HepG2 (cell line): Measurements from ENCODE around the gene ERF. TPM values are rescaled to one million over a fixed set of nuclear protein-coding genes. Genes with fewer than 3 reads are reported as not detected.

Source experiments
- FOSL2 ChIP-seq: sonication (generic); formaldehyde crosslinking; IDR thresholded peaks from 2 replicates; pipeline ENCODE4 v1.4.0; 2020; ENCODE audit warnings: missing genetic modification reagents
- GABPB1 ChIP-seq: IDR thresholded peaks from 2 replicates; pipeline ENCODE4 v1.6.1; 2016; ENCODE audit warnings: mild to moderate bottlenecking, missing genetic modification reagents, moderate library complexity, missing compliant biosample characterization
- GATA4 ChIP-seq: sonication (generic); IDR thresholded peaks from 2 replicates; pipeline ENCODE4 v1.6.1; 2016; ENCODE audit warnings: antibody characterized with exemption, low read depth, borderline replicate concordance
- PATZ1 ChIP-seq: sonication (generic); formaldehyde crosslinking; IDR thresholded peaks from 2 replicates; pipeline ENCODE4 v1.4.0; 2020; ENCODE audit warnings: missing genetic modification reagents
- SNRNP70 ChIP-seq: fragments of 200-400 bp; formaldehyde crosslinking; IDR thresholded peaks from 2 replicates; pipeline ENCODE4 v1.6.1; 2017; ENCODE audit warnings: mild to moderate bottlenecking, low read depth, low read length, moderate library complexity
- SP4 ChIP-seq: sonication (generic); formaldehyde crosslinking; IDR thresholded peaks from 2 replicates; pipeline ENCODE4 v1.8.1; 2023; ENCODE audit warnings: mild to moderate bottlenecking, missing genetic modification reagents
- ZBTB7A ChIP-seq: sonication (generic); formaldehyde crosslinking; IDR thresholded peaks from 2 replicates; pipeline ENCODE4 v1.8.0; 2022; ENCODE audit warnings: mild to moderate bottlenecking, missing genetic modification reagents
- ZNF556 ChIP-seq: sonication (generic); formaldehyde crosslinking; IDR thresholded peaks from 2 replicates; pipeline ENCODE4 v1.4.0; 2020; ENCODE audit warnings: mild to moderate bottlenecking, missing genetic modification reagents, borderline replicate concordance
- ZNF710 ChIP-seq: sonication (generic); formaldehyde crosslinking; IDR thresholded peaks from 2 replicates; pipeline ENCODE4 v1.5.0; 2020; ENCODE audit warnings: mild to moderate bottlenecking, missing genetic modification reagents, borderline replicate concordance
- ZZZ3 ChIP-seq: sonication (generic); formaldehyde crosslinking; IDR thresholded peaks from 2 replicates; pipeline ENCODE4 v1.4.0; 2020; ENCODE audit warnings: missing genetic modification reagents, mild to moderate bottlenecking, borderline replicate concordance
- polyA plus RNA-seq, 8 experiments: library from polyadenylated mRNA; depleted of rRNA in 3 of 8; stranded (reverse) in 7 of 8; unstranded in 1 of 8; fragments of >200 nt; fragmentation: Illumina TruSeq in 4 of 8; extraction: Trizol in 4 of 8; gene quantifications; 2 replicates each; pipeline versions ENCODE4 v1.2.1 to v1.2.3, GENCODE V29; 2011 to 2016; ENCODE audit warnings: low read depth in 4 of 8, missing spikeins in 1 of 8, mixed read lengths in 1 of 8; ENCODE audit not compliant: insufficient read depth in 1 of 8
- total RNA-seq, 5 experiments: library from RNA; depleted of rRNA; stranded (reverse); fragments of >200 nt; fragmentation: Illumina TruSeq; extraction: Trizol; gene quantifications; 2 replicates each; pipeline ENCODE4 v1.2.3, GENCODE V29; 2016; ENCODE audit warnings: low read depth in 1 of 5
- TF ChIP-seq, protein P1 (sequence below): sonication (generic); formaldehyde crosslinking; IDR thresholded peaks from 2 replicates; pipeline ENCODE4 v1.5.1; 2020; ENCODE audit warnings: mild to moderate bottlenecking, missing genetic modification reagents, moderate library complexity
- TF ChIP-seq, protein P2 (sequence below): sonication (generic); formaldehyde crosslinking; IDR thresholded peaks from 2 replicates; pipeline ENCODE4 v1.4.0; 2020; ENCODE audit warnings: missing genetic modification reagents, borderline replicate concordance
- TF ChIP-seq, protein P3 (sequence below): sonication (generic); IDR thresholded peaks from 2 replicates; pipeline ENCODE4 v1.6.1; 2016; ENCODE audit warnings: low read depth, borderline replicate concordance

ERF gene
- total and polyA plus RNA-seq, 2 of the 13 experiments (the other 11 are each of a cell fraction or from before 2014, with no cell fraction given): 67.1 to 69.9 TPM

DNA sequence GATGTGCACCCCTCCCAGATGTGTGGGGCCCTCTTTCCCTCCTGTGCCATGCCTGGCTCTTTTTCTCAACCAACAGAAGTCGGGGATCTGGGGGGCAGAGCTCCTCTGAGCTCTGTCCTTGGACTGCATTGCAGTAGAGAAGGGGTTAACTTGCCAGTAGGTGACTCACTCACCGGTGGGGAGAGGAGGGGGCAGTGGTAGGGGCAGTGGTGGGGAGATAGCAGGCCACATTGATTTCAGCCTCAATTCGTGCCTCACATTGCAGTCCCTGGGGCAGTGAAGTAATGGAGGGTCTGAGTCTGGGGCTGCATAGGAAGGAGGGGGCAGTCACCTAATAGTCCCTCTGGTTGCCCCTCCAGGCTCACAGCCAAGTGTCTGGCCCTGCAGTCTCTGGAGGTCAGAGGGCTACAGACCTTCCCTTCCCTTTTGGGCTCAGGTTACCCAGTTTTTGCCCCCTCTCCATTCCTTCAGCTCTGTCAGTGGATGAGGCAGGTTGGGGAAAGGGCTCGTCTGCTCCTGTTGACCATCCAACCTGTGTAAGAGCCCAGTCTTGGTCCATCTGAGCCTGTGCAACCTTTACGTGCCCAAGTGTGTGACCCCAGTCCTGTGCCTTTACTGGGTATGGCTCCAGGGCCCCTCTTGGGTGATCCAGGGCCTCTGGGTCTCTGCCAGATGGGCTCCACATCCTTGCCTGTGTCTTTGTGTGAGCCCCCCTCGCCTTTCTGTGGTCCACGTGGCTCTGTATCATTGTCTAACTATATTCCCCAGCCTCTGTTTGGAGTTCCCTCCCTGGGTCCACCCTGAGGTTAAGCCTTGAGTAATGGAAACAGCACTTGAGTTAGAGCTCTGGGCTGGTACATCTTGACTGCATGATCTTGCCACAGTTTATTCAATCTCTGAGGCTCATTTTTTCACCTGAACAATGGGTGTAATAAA is 27.2 kb upstream of the ERF start (continued):
- TF ChIP-seq, protein P1, sequence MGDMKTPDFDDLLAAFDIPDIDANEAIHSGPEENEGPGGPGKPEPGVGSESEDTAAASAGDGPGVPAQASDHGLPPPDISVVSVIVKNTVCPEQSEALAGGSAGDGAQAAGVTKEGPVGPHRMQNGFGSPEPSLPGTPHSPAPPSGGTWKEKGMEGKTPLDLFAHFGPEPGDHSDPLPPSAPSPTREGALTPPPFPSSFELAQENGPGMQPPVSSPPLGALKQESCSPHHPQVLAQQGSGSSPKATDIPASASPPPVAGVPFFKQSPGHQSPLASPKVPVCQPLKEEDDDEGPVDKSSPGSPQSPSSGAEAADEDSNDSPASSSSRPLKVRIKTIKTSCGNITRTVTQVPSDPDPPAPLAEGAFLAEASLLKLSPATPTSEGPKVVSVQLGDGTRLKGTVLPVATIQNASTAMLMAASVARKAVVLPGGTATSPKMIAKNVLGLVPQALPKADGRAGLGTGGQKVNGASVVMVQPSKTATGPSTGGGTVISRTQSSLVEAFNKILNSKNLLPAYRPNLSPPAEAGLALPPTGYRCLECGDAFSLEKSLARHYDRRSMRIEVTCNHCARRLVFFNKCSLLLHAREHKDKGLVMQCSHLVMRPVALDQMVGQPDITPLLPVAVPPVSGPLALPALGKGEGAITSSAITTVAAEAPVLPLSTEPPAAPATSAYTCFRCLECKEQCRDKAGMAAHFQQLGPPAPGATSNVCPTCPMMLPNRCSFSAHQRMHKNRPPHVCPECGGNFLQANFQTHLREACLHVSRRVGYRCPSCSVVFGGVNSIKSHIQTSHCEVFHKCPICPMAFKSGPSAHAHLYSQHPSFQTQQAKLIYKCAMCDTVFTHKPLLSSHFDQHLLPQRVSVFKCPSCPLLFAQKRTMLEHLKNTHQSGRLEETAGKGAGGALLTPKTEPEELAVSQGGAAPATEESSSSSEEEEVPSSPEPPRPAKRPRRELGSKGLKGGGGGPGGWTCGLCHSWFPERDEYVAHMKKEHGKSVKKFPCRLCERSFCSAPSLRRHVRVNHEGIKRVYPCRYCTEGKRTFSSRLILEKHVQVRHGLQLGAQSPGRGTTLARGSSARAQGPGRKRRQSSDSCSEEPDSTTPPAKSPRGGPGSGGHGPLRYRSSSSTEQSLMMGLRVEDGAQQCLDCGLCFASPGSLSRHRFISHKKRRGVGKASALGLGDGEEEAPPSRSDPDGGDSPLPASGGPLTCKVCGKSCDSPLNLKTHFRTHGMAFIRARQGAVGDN (CRISPR knock-in tag): peak; percentile 8
- peak; percentile 31; the same call in 1 of the 2 replicates for TF ChIP-seq SP4 (CRISPR knock-in tag)
- peak; percentile 79; the same call in 1 of the 2 replicates for TF ChIP-seq ZNF710 (CRISPR knock-in tag)
- TF ChIP-seq, protein P2, sequence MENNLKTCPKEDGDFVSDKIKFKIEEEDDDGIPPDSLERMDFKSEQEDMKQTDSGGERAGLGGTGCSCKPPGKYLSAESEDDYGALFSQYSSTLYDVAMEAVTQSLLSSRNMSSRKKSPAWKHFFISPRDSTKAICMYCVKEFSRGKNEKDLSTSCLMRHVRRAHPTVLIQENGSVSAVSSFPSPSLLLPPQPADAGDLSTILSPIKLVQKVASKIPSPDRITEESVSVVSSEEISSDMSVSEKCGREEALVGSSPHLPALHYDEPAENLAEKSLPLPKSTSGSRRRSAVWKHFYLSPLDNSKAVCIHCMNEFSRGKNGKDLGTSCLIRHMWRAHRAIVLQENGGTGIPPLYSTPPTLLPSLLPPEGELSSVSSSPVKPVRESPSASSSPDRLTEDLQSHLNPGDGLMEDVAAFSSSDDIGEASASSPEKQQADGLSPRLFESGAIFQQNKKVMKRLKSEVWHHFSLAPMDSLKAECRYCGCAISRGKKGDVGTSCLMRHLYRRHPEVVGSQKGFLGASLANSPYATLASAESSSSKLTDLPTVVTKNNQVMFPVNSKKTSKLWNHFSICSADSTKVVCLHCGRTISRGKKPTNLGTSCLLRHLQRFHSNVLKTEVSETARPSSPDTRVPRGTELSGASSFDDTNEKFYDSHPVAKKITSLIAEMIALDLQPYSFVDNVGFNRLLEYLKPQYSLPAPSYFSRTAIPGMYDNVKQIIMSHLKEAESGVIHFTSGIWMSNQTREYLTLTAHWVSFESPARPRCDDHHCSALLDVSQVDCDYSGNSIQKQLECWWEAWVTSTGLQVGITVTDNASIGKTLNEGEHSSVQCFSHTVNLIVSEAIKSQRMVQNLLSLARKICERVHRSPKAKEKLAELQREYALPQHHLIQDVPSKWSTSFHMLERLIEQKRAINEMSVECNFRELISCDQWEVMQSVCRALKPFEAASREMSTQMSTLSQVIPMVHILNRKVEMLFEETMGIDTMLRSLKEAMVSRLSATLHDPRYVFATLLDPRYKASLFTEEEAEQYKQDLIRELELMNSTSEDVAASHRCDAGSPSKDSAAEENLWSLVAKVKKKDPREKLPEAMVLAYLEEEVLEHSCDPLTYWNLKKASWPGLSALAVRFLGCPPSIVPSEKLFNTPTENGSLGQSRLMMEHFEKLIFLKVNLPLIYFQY: no peak
- no peak for TF ChIP-seq SNRNP70
- TF ChIP-seq ZZZ3 (CRISPR knock-in tag): peak; percentile 40; the same call in 1 of the 2 replicates
- TF ChIP-seq GATA4: 0 out of 2 replicates have a peak, but pooled peaks have one; percentile 13
- peak; percentile 81; the same call in 1 of the 2 replicates for TF ChIP-seq ZNF556 (CRISPR knock-in tag)
- TF ChIP-seq ZBTB7A (CRISPR knock-in tag): no peak
- peak; percentile 25; the same call in 1 of the 2 replicates for TF ChIP-seq PATZ1 (CRISPR knock-in tag)
- TF ChIP-seq FOSL2 (CRISPR knock-in tag): peak; percentile 95
- TF ChIP-seq, protein P3, sequence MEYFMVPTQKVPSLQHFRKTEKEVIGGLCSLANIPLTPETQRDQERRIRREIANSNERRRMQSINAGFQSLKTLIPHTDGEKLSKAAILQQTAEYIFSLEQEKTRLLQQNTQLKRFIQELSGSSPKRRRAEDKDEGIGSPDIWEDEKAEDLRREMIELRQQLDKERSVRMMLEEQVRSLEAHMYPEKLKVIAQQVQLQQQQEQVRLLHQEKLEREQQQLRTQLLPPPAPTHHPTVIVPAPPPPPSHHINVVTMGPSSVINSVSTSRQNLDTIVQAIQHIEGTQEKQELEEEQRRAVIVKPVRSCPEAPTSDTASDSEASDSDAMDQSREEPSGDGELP: peak; percentile 64; the same call in 1 of the 2 replicates
- TF ChIP-seq GABPB1 (CRISPR knock-in tag): no peak
